KG1 (cell line): ENCODE results near the gene SCYL3.
"Not testable (repeated sequence)": the region's sequence is repeated elsewhere in the genome, so short reads cannot be mapped to it uniquely, and the experiment has no call there.

Experiments
- DNase-seq: peaks from one replicate; lab custom pipeline; 2025; lab: John Stamatoyannopoulos, UW

The SCYL3 gene

DNA sequence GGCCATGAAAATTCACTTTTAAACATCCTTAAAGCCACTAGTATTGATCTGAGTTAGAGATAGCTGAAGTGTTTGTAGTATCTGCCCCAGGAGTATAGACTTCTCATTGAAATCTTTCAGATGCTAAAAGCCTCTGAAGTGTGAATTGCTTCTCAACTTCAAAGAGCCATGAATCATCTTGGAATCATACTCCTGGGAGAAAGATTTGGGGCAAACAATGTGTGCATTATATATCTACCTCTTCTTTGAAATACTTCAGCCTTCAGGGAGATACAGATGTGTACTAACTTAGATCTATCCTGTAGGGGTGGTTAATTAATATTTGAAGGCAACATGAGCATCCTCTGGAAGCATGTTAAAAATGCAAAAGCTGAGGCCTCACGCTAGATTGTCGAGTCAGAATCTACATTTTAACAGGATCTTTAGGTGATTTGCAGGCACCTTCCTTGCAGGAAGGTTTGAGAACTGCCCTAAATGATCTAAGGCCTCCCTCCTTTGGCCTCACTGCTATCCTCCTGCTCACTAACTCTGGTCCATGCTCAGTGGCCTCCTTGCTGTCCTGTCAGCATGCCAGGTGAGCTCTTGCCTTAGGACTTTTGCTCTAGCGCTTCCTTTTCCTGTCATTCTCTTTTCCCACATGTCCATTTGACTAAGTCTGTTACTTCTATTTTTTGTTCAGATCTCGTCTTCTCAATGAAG, 6.0 kb upstream of the SCYL3 start:
- DNase-seq = no peak

DNA sequence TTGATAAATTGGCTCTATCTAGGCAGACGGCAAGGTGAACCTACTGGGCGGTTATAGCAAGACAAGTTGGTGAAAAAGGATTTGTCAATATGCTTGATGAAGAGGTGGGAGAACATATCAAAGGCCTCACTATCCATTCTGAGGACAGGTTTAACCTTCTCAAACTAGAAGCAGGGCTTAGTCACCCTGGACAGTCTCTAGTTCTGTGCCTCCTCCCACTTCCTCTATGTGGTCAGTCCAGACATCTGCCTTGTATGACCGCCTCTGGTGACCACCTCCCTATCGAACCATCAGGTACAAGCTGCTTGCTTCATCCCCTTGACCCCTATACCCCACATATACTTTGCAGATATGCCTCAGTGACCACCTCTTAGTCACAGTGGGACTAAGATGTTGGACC, 2.3 kb upstream of the SCYL3 start:
- DNase-seq = no peak

DNA sequence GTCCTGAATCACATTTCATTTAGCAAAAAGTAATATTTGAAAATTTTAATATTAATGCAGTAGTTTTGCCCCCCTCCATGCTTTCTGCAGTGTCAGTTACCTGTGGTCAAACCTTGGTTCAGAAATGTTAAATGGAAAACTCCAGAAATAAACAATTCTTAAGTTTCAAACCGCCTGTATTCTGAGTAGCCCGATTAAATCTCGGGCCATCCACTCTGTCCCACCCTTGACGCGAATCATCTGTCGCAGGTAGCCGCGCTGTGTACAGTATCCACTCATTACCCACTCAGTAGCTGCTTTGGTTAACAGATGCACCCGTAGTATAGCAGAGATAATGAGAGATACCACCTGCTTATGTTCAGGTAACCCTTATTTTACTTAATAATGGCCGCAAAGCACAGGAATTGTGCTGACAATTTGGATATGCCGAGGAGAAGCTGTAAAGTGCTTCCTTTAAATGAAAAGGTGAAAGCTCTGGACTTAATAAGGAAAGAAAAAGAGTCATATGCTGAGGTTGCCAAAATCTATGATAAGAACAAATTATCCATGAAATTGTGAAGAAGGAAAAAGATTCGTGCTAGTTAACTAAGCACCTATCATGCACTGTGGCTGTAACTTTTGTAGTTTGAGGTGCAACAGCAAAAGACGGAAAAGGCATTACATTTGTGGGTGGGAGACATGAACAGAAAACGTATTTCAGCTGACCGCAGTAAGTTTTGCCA, 889 bp upstream of the SCYL3 start:
- DNase-seq = no peak

DNA sequence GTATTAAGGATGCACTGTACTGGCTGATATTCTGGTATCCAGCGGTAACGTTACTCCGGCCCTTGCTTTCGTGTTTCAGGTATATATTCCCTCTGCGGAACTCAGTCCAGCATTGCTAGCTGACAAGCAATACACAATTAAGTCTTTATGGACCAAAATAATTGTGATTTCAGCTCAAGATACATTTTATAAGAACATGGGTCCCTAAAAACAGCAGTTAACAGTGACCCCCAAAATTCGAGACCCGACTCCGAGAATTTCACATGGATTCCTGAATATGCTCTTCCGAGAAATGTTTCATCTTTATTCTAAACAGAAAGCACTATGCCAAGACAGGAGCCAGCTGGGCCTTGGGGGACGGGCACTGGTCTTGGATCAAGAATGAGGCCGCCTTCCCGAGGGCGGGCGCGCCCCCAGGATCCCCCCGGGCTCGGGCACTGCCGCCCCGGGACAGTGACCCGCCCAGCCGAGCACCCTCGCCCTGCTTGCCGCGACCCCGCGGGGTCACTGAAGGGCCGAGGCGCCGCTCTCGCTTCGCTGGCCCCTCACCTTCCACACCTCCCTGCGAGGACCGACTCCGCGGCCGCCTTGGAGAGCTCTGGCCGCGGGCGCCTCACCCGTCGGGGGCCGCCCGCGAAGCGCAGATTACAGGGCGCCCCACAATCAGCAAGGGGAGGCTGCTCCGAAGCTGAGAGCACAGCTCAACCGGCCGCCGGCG, 610 bp downstream of the SCYL3 start:
- no peak for DNase-seq

DNA sequence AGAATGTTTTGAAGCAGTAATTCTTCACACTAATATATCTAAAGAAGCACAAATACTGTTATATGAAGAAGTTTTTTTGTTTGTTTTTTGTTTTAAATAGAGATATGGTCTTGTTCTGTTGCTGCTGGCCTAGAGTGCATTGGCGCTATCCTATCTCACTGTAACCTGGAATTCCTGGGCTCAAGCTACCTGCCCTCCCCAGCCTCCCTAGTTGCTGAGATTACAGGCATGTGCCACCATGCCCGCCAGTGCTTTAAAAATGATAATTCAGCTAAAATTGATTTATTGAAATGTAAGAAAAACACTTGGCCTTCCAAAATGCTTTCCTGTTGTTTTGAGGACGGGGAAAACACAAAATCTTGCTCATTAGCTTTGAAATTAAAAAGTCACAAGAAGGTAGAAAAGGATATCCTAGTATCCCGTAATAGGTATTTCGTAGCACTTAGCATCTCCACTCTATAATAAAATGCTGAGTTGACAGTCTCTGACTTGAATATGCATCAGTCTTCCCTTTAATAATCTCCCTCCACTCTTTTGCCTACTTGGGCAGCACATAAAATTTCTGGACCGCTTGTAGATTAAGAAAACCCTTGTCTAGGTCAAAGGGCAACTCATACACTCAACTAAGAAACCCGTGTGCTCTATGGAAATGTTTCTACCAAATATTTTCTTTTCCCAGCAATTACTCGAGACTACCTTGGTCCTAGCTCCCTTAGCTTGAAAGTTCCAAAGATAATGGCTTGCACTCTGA, 1.3 kb downstream of the SCYL3 start:
- DNase-seq = no peak

DNA sequence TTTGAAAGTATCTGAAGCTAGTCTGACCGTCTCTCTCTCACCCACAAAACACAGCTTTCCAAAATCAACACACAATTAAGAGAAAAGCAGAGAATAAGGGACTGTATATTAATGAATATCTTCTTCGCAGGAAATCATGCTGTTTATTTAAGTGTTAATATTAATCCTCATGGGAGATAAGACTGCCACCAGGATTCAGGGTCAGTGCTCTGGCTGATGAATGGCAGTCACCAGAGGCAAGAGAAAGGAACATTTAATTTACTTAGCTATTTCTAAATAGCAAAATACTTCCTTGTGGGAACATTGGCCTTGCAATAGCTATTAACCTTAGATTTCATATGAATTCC, 2.2 kb downstream of the SCYL3 start:
- DNase-seq = no peak

DNA sequence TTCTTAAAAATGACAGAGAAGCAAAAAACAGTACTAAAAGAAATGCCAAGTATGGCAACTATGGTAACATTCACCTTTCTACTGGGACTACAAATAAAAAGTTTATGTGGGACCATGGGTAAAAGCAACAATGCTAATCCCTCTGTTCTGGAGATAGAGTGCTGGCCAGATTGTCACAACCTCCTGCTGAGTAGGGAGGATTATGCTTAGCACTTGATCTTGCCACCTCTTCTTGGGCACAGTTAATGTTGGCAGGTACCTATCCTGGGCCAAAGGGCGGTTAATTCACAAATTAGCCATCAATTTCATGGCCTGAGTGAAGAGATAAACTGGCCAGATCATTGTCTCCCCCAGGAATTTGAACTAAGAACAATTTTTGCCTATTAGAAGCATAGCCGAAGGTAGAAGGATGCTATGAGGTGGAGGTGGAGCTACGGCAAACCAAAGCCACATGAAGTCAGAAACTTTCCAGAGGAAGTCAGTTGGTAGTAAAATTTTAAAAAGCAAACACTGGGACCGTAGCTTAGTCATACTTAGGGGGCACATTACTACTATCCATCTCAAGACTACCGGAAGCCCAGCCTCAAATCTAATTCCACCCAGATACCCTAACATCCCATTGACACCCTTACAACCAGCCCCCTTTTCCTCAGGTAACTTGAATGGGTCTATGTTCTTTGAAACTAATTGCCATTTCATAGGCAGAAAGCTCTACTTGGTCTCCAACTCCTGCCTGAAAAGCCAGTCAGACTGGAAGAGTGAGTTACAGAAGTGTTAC, 2.7 kb downstream of the SCYL3 start:
- DNase-seq = no peak

DNA sequence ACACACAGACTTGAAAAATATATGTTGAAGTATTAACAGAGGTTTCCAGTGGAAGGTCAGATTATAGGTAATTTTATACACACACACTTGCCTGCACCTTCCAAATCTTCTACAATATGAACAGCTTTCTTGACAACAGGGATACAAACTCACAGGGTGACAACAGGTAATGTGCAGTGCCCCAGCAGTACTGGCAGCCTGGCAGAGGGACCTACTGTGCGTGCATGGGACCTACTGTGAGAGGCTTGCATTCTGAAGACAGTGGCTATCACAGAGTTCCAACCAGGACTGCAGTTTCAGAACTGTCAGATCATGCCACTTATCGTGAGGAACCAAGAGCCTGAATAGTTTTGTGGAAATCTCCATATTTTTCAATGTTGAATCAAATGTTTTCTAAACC, 3.8 kb downstream of the SCYL3 start:
- DNase-seq = no peak

DNA sequence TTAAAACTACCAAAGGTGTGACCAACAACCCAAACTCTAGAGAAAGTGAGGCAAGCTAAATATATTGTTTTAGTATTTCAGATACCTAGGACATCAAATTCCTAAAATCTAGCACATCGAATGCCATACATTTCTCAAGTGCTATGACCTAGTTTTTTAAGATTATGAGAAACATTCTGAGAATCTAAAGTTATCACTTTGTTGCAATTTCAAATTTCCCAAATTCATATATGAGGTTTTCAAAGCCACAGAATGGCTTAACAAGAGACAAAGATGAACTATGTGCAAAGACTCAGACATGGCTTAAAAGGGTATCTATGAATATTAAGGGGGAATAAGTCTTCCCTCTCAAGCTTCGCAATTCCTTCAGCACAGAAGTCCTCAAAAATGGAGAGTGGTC, 6.8 kb downstream of the SCYL3 start:
- DNase-seq = no peak

DNA sequence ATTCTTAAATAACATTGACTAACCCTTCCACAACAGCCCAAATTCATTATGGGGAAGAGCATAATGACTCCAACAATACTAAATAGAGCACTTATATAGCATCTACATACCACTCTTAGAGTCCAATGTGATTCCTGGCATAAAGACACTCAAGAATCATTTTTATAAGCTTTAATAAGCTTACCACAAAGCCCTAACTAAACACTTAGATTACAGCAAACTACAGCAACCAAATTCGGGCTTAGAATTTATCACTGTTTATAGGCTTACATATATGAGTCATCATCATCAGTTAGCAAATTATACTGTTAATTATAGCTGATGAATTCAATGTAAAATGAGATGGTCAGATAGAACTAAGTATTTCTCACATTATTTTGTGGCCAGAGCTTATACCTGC, 7.3 kb downstream of the SCYL3 start:
- no peak for DNase-seq

DNA sequence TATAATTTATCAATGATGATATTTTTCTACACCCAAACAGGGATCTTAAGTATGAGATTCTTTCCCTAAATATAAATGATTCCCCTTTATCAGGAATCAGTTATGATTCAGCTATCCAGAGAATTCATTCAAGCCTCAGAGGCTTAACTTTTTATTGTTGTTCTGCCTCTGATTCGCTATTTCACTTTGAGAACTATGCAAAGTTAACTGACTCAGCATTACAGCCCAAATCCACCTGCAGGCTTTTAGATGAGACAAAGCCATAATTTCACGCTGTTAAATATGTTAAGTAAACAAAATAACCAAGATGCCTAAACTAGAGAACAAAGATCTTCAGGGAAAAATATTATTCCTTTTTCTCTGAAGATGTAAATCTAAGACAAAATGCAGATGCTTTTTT, 8.5 kb downstream of the SCYL3 start:
- DNase-seq = no peak

DNA sequence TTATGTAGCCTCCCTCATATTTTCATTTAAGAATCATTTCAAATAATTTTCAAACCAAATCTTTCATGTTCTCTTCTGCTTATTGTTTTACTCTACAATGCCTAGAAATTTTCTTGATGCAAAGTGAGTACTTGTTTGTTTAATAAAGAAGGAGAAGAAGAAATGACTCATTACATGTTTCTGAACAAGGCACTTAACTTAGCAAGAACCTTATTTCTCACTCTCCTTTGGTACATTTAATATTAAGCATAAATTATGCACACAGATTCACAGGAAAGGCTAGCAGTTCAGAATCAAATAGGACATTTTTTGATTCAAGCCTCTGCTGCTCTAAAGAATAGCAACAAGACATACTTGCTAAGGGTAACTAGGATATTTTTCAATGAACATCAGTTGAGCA, 9.1 kb downstream of the SCYL3 start:
- DNase-seq = no peak

DNA sequence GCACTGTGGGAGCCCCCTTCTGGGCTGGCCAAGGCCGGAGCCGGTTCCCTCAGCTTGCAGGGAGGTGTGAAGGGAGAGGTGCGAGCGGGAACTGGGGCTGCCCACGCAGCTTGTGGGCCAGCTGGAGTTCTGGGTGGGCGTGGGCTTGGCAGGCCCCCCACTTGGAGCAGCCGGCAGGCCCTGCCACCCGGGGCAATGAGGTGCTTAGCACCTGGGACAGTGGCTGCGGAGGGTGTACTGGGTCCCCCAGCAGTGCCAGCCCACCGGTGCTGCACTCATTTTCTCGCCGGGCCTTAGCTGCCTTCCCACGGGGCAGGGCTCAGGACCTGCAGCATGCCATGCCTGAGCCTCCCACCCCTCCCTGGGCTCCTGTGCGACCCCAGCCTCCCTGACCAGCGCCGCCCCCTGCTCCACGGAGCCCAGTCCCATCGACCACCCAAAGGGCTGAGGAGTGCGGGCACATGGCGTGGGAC, 11.6 kb downstream of the SCYL3 start:
- no peak for DNase-seq

DNA sequence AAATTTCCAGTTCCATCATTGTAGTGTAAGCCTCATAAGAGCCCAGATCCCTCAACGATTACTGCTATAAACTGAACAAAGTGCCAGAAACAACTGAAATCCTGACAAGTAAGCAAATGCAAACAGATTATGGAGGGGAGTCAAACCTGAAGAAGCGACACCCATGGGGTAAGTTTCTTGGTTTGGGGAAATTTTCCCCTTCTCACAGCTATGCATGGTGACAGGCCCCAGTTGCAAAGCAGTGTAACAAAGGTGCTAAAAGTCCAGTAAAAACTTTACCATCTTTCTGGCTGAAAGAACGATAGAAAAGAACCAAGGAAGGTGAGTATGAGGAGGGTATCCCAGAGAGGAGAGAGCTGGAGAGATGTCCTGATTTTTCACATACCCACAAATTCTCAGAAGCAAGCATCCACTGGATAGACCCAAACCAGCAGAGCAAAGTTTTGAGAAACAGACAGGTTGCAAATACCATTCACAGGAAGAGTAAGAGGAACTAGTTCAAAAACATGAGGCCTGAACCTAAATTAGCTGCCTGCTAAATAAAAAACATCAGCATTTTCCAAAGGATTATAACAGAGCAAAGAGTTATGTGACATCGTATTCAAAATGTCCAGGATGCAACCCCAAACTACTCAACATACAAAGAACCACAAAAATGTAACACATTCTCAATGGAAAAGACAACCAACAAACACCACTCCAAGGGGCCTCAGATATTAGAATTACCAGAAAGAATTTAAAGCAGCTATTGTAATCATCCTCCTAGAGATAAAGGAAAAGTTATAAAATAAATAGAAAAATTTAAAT, 14.5 kb downstream of the SCYL3 start:
- no peak for DNase-seq

DNA sequence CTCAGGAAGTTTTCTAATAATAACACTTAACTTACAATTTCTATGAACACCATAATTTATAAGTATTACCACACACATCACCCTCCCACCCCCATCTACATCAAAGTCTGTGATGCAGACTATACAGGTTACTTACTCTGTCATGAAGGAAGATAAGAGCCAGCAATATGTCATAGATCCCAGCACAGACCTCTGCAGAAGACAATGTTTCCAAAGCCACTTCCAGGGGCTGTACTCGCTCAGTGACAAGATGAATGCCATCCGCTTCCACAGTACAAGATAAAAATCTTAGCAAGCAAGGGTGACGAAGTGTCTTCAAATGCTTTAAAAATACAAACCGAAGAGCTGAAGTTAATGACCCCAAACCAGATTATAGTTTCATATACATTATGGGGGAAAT, 15.2 kb downstream of the SCYL3 start:
- DNase-seq = no peak

DNA sequence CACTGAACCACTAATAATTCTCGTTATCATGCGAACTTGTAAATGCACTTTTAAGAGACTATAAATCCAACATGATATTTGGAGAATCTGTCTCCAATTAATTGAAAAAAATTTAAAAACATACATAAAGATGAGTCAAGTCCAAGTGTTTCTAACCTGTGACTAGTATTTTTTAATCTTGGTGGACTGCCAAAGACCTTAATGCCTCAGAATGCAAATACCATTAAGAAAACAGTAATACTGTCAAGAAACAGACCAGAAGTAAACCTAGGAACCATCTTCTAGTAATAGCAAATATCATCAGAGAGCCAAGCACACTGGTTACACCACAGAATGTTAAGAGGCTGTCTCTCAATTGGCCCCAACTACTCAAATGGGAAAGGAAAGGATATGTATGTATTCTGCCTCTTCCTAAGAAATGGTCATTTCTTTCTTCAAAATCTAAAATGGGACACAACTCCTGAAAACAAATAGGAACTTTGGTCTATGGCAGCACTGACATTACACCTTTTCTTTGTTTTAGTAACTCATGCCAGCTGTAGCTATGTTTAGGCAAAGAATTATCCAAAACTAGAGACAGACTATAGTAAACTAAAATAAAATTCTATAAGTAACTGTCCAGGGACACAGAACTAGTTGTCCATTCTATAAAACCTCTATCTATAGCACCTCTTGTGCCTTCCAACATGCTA, 15.8 kb downstream of the SCYL3 start:
- no peak for DNase-seq

DNA sequence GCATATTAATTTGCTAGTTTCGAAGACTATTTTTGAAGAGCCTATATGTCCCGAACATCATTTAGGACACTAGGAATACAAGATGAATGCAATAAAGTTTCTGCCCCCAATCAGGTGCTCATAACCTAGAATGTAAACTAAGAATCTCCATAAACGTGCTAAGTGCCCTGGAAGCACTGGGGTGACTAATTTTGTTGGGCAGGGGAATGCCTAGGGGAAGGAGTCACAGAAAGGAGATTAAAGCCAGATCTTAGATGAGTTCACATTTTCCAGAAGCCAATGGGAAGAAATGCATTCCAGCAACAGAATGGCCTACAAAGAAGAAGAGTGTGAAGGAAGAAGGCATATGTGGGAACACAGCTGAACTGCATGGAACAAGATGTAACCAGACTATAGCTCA, 19.5 kb downstream of the SCYL3 start:
- no peak for DNase-seq

DNA sequence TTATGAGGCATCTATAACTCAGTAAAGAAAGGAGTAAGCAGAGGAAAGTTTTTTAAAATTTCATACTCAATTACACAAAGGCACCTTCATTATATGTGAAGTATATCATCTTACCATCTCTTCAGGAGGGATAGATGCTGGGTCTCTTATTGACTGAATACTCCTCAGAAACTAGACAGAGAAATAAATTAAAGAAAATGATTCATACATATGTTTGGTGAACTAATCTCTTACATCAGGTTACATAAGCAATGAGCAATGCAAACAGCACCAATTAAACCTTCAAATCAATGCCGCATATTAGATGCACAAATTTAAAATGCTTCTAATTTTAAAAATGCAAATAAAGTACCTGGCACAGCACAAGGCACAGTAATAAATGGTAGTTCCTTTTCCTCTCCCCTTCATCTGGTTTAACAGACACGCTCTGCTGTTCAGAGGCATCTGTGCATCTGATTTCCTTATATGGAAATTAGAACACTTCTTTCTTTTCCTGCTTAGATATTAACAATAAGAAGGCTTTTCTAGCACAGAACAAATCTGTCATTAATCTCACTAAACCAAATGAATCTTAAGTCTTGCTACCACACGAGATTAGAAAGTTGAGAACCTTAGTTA, 20.0 kb downstream of the SCYL3 start:
- DNase-seq = no peak

DNA sequence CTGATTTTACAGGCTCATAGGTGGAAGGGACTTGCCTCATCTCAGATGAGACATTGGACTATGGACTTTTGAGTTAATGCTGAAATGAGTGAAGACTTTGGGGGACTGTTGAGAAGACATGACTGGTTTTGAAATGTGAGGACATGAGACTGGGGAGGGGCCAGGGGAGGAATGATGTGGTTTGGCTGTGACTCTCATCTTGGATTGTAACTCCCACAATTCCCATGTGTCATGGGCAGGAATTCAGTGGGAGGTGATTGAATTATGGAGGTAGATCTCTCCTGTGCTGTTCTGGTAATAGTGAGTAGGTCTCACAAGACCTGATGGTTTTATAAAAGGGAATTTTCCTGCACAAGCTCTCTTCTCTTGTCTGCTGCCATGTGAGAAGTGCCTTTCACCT, 20.8 kb downstream of the SCYL3 start:
- DNase-seq = no peak

DNA sequence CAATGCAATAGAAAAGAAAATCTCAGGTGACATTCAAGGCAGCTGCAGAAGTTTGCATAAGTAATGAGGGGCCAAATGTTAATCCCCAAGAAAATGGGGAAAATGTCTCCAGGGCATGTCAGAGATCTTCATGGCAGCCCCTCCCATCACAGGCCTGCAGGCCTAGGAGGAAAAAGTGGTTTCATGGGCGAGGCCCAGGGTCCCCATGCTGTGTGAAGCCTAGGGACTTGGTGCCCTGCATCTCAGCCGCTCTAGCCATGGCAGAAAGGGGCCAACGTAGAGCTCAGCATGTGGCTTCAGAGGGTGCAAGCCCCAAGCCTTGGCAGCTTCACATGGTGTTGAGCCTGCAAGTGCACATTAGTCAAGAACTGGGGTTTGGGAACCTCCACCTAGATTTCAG, 21.7 kb downstream of the SCYL3 start:
- DNase-seq = not testable (repeated sequence)
